MG63 (cell line): ENCODE results near the gene LAT. TPM values are rescaled to one million over a fixed set of nuclear protein-coding genes. Genes with fewer than 3 reads are reported as not detected.
"Not testable (repeated sequence)": the region's sequence is repeated elsewhere in the genome, so short reads cannot be mapped to it uniquely, and the experiment has no call there.

Experiments
- DNase-seq: peaks from one replicate; pipeline ENCODE4 v3.0.0-alpha.2; 2020
- H3K27me3 ChIP-seq: fragments of 250-450 bp; sonication (Bioruptor Pico); 2 replicates; pipeline ENCODE4 v1.5.1; 2020; ENCODE audit warnings: mild to moderate bottlenecking, moderate library complexity
- H3K36me3 ChIP-seq: fragments of 250-450 bp; sonication (Bioruptor Pico); 2 replicates; pipeline ENCODE4 v1.5.1; 2020; ENCODE audit warnings: mild to moderate bottlenecking, moderate library complexity
- H3K4me3 ChIP-seq: fragments of 250-450 bp; sonication (Bioruptor Pico); 2 replicates; pipeline ENCODE4 v1.5.1; 2020; ENCODE audit warnings: mild to moderate bottlenecking, moderate library complexity
- H3K9me3 ChIP-seq: fragments of 250-450 bp; sonication (Bioruptor Pico); 2 replicates; pipeline ENCODE4 v1.5.1; 2020; ENCODE audit warnings: mild to moderate bottlenecking, moderate library complexity
- total RNA-seq: library from RNA; depleted of rRNA; stranded (reverse); fragments of >200 nt; shearing (Covaris generic); gene quantifications from 2 replicates; pipeline ENCODE4 v1.2.3, GENCODE V29; 2014; ENCODE audit warnings: low replicate concordance

Gene LAT
- total RNA-seq, 1 experiment from 2014 or later = not detected

- Histone ChIP-seq H3K9me3 (no peaks in the 10 kb centered on the region), H3K27me3 (no peaks in the 10 kb centered on the region), H3K4me3 (no peak overlapping the region), H3K36me3 (0 out of 2 replicates have a peak, but pooled peaks cover 2% of the 10 kb centered on the region)
- no peak for DNase-seq
Measured at GRCh38 chr16:28989363-28989762, 4.5 kb downstream of the LAT start.

GRCh38 chr16:28990375-28991040 is 5.7 kb downstream of the LAT start:
- Histone ChIP-seq H3K4me3 (no peak overlapping the region), H3K36me3 (0 out of 2 replicates have a peak, but pooled peaks cover 2% of the 10 kb centered on the region), H3K9me3 (no peaks in the 10 kb centered on the region), H3K27me3 (no peaks in the 10 kb centered on the region)
- no peak for DNase-seq

- DNase-seq = no peak
- Histone ChIP-seq H3K9me3 (no peaks in the 10 kb centered on the region), H3K27me3 (no peaks in the 10 kb centered on the region), H3K4me3 (no peak overlapping the region), H3K36me3 (0 out of 2 replicates have a peak, but pooled peaks cover 2% of the 10 kb centered on the region)
Measured at GRCh38 chr16:28991687-28992086, 6.8 kb downstream of the LAT start.

GRCh38 chr16:28992496-28992895 is 7.6 kb downstream of the LAT start:
- no peaks in the 10 kb centered on the region for H3K36me3 ChIP-seq
- H3K9me3 ChIP-seq = no peaks in the 10 kb centered on the region
- no peak for DNase-seq
- no peaks in the 10 kb centered on the region for H3K27me3 ChIP-seq
- H3K4me3 ChIP-seq = no peak overlapping the region

GRCh38 chr16:28998837-28999236 is 14.0 kb downstream of the LAT start:
- H3K36me3 ChIP-seq = no peaks in the 10 kb centered on the region
- H3K4me3 ChIP-seq = no peak overlapping the region
- DNase-seq = no peak
- no peaks in the 10 kb centered on the region for H3K9me3 ChIP-seq
- H3K27me3 ChIP-seq = no peaks in the 10 kb centered on the region; the same call in 1 of the 2 replicates

GRCh38 chr16:28999577-28999976 is 14.7 kb downstream of the LAT start:
- H3K27me3 ChIP-seq = no peaks in the 10 kb centered on the region; the same call in 1 of the 2 replicates
- no peak for DNase-seq
- no peaks in the 10 kb centered on the region for H3K36me3 ChIP-seq
- H3K9me3 ChIP-seq = no peaks in the 10 kb centered on the region
- H3K4me3 ChIP-seq = no peak overlapping the region

GRCh38 chr16:29000019-29000418 is 15.2 kb downstream of the LAT start:
- H3K4me3 ChIP-seq = no peak overlapping the region
- H3K36me3 ChIP-seq = no peaks in the 10 kb centered on the region
- H3K27me3 ChIP-seq = no peaks in the 10 kb centered on the region; the same call in 1 of the 2 replicates
- DNase-seq = no peak
- H3K9me3 ChIP-seq = no peaks in the 10 kb centered on the region

- H3K4me3 ChIP-seq, H3K36me3 ChIP-seq, DNase-seq, H3K27me3 ChIP-seq, H3K9me3 ChIP-seq: not testable (repeated sequence)
Measured at GRCh38 chr16:29004496-29005139, 19.8 kb downstream of the LAT start.

- peak; percentile 79 for DNase-seq
- no peaks in the 10 kb centered on the region for H3K27me3 ChIP-seq
- H3K9me3 ChIP-seq = no peaks in the 10 kb centered on the region
- no peaks in the 10 kb centered on the region for H3K36me3 ChIP-seq
- H3K4me3 ChIP-seq = no peak overlapping the region
Measured at GRCh38 chr16:29007730-29008593, 23.1 kb downstream of the LAT start.

- H3K4me3 ChIP-seq = no peak overlapping the region
- no peak for DNase-seq
- no peaks in the 10 kb centered on the region for H3K9me3 ChIP-seq
- H3K36me3 ChIP-seq = no peaks in the 10 kb centered on the region
- H3K27me3 ChIP-seq = no peaks in the 10 kb centered on the region
Measured at GRCh38 chr16:29009050-29009837, 24.4 kb downstream of the LAT start.

GRCh38 chr16:29009838-29010166 is 24.9 kb downstream of the LAT start:
- Histone ChIP-seq H3K27me3 (no peaks in the 10 kb centered on the region), H3K36me3 (no peaks in the 10 kb centered on the region), H3K9me3 (no peaks in the 10 kb centered on the region), H3K4me3 (no peak overlapping the region)
- DNase-seq = no peak

- Histone ChIP-seq H3K4me3 (no peak overlapping the region), H3K36me3 (no peaks in the 10 kb centered on the region), H3K9me3 (no peaks in the 10 kb centered on the region), H3K27me3 (no peaks in the 10 kb centered on the region)
- DNase-seq = no peak
Measured at GRCh38 chr16:29011112-29011511, 26.3 kb downstream of the LAT start.

GRCh38 chr16:29011851-29012250 is 27.0 kb downstream of the LAT start:
- Histone ChIP-seq H3K9me3 (no peaks in the 10 kb centered on the region), H3K27me3 (no peaks in the 10 kb centered on the region), H3K36me3 (no peaks in the 10 kb centered on the region), H3K4me3 (no peak overlapping the region)
- no peak for DNase-seq

GRCh38 chr16:29012913-29013553 is 28.2 kb downstream of the LAT start:
- DNase-seq = no peak
- H3K27me3 ChIP-seq = no peaks in the 10 kb centered on the region
- H3K4me3 ChIP-seq = no peak overlapping the region
- H3K36me3 ChIP-seq = no peaks in the 10 kb centered on the region
- H3K9me3 ChIP-seq = no peaks in the 10 kb centered on the region

- DNase-seq = no peak
Measured at GRCh38 chr16:29014561-29015069, 29.8 kb downstream of the LAT start.

GRCh38 chr16:29022196-29022595 is 37.3 kb downstream of the LAT start:
- Histone ChIP-seq H3K9me3 (no peaks in the 10 kb centered on the region), H3K27me3 (no peaks in the 10 kb centered on the region), H3K36me3 (no peaks in the 10 kb centered on the region), H3K4me3 (no peak overlapping the region)
- no peak for DNase-seq

More at GRCh38 chr16:29014561-29015069, 29.8 kb downstream of the LAT start:
- Histone ChIP-seq H3K36me3 (no peaks in the 10 kb centered on the region), H3K4me3 (no peak overlapping the region), H3K9me3 (no peaks in the 10 kb centered on the region), H3K27me3 (no peaks in the 10 kb centered on the region)
